Measurements from ENCODE around the gene CYP1A2.

The CYP1A2 gene

DNA sequence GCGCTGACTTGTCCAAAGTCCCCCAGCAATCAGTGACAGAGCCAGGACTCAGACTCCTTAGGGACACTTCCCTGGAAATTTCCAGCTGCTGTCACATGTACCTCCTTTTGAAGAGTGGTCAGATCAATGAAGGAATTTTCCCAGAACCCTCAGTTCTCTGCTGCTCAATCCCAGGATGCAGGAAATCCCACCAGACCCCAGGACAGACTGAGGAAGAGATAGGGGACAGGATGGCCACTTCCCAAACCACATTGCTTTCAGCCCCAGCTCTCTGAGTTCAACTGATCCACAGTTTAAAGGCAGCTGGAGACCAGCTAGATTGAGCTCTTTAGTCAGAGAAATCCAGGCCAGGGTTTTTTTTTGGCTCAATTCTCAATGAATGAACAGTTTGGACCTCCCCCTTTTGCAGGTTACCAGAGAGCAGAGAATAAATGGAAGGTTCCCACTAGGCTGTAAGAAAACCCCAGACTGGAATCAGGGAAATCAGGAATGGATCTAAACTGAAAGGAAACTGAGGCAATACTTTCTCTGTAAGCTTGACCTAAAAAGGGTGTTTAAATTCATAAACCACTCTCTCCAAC is 24.8 kb upstream of the CYP1A2 start (continued):
- TF ChIP-seq ZNF785 (tag by site-specific recombination; IDR thresholded peaks at IDR 0.05), result no peak
- TF ChIP-seq ZNF391 (tag by site-specific recombination; IDR thresholded peaks at IDR 0.05; ENCODE audit: borderline replicate concordance, low read depth), result peak; percentile 34; the same call in 1 of the 2 replicates
- no peak for TF ChIP-seq BCL11A (tag by site-specific recombination; IDR thresholded peaks at IDR 0.05; ENCODE audit: low read depth)
- TF ChIP-seq ZNF664 (tag by site-specific recombination; IDR thresholded peaks at IDR 0.05), result 0 out of 2 replicates have a peak, but pooled peaks have one; percentile 17
- TF ChIP-seq ZFP3 (tag by site-specific recombination; IDR thresholded peaks at IDR 0.05; ENCODE audit: low read depth), result no peak
- peak; percentile 59; the same call in 1 of the 2 replicates for TF ChIP-seq ZFP69B (tag by site-specific recombination; IDR thresholded peaks at IDR 0.05)
- TF ChIP-seq SP7 (tag by site-specific recombination; IDR thresholded peaks at IDR 0.05), result peak; percentile 52
- peak; percentile 75; the same call in 1 of the 2 replicates for TF ChIP-seq ZBTB48 (tag by site-specific recombination; IDR thresholded peaks at IDR 0.05)
- no peak for TF ChIP-seq ZNF629 (tag by site-specific recombination; IDR thresholded peaks at IDR 0.05)
- TF ChIP-seq PRDM2 (tag by site-specific recombination; IDR thresholded peaks at IDR 0.05; ENCODE audit: borderline replicate concordance), result no peak
- no peak for TF ChIP-seq ZNF433 (tag by site-specific recombination; IDR thresholded peaks at IDR 0.05; ENCODE audit: low read depth)
- TF ChIP-seq ZNF37A (tag by site-specific recombination; IDR thresholded peaks at IDR 0.05), result no peak
- TF ChIP-seq ZNF670 (tag by site-specific recombination; IDR thresholded peaks at IDR 0.05; ENCODE audit: low read depth), result no peak
- 0 out of 2 replicates have a peak, but pooled peaks have one; percentile 49 for TF ChIP-seq KLF8 (tag by site-specific recombination; IDR thresholded peaks at IDR 0.05)
- TF ChIP-seq ZBTB17 (tag by site-specific recombination; IDR thresholded peaks at IDR 0.05), result peak; percentile 51; the same call in 1 of the 2 replicates
- TF ChIP-seq ZNF184 (tag by site-specific recombination; IDR thresholded peaks at IDR 0.05), result 0 out of 2 replicates have a peak, but pooled peaks have one; percentile 54
- TF ChIP-seq ZNF280D (tag by site-specific recombination; IDR thresholded peaks at IDR 0.05), result 0 out of 2 replicates have a peak, but pooled peaks have one; percentile 36
- TF ChIP-seq, protein P1, sequence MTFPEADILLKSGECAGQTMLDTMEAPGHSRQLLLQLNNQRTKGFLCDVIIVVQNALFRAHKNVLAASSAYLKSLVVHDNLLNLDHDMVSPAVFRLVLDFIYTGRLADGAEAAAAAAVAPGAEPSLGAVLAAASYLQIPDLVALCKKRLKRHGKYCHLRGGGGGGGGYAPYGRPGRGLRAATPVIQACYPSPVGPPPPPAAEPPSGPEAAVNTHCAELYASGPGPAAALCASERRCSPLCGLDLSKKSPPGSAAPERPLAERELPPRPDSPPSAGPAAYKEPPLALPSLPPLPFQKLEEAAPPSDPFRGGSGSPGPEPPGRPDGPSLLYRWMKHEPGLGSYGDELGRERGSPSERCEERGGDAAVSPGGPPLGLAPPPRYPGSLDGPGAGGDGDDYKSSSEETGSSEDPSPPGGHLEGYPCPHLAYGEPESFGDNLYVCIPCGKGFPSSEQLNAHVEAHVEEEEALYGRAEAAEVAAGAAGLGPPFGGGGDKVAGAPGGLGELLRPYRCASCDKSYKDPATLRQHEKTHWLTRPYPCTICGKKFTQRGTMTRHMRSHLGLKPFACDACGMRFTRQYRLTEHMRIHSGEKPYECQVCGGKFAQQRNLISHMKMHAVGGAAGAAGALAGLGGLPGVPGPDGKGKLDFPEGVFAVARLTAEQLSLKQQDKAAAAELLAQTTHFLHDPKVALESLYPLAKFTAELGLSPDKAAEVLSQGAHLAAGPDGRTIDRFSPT (tag by site-specific recombination; IDR thresholded peaks at IDR 0.05), result no peak
- TF ChIP-seq REPIN1 (tag by site-specific recombination; IDR thresholded peaks at IDR 0.05; ENCODE audit: low read depth), result no peak
- TF ChIP-seq ZNF324 (tag by site-specific recombination; IDR thresholded peaks at IDR 0.05), result 0 out of 2 replicates have a peak, but pooled peaks have one; percentile 59
- TF ChIP-seq, protein P2, sequence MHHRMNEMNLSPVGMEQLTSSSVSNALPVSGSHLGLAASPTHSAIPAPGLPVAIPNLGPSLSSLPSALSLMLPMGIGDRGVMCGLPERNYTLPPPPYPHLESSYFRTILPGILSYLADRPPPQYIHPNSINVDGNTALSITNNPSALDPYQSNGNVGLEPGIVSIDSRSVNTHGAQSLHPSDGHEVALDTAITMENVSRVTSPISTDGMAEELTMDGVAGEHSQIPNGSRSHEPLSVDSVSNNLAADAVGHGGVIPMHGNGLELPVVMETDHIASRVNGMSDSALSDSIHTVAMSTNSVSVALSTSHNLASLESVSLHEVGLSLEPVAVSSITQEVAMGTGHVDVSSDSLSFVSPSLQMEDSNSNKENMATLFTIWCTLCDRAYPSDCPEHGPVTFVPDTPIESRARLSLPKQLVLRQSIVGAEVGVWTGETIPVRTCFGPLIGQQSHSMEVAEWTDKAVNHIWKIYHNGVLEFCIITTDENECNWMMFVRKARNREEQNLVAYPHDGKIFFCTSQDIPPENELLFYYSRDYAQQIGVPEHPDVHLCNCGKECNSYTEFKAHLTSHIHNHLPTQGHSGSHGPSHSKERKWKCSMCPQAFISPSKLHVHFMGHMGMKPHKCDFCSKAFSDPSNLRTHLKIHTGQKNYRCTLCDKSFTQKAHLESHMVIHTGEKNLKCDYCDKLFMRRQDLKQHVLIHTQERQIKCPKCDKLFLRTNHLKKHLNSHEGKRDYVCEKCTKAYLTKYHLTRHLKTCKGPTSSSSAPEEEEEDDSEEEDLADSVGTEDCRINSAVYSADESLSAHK (tag by site-specific recombination; IDR thresholded peaks at IDR 0.05), result no peak
- no peak for TF ChIP-seq ZNF626 (tag by site-specific recombination; IDR thresholded peaks at IDR 0.05)
- TF ChIP-seq ZBTB21 (tag by site-specific recombination; IDR thresholded peaks at IDR 0.05), result no peak

All from HEK293 (cell line).